ENCODE results near the gene MUCL3.
"Not testable (repeated sequence)": the region's sequence is repeated elsewhere in the genome, so short reads cannot be mapped to it uniquely, and the experiment has no call there.

Gene MUCL3

DNA sequence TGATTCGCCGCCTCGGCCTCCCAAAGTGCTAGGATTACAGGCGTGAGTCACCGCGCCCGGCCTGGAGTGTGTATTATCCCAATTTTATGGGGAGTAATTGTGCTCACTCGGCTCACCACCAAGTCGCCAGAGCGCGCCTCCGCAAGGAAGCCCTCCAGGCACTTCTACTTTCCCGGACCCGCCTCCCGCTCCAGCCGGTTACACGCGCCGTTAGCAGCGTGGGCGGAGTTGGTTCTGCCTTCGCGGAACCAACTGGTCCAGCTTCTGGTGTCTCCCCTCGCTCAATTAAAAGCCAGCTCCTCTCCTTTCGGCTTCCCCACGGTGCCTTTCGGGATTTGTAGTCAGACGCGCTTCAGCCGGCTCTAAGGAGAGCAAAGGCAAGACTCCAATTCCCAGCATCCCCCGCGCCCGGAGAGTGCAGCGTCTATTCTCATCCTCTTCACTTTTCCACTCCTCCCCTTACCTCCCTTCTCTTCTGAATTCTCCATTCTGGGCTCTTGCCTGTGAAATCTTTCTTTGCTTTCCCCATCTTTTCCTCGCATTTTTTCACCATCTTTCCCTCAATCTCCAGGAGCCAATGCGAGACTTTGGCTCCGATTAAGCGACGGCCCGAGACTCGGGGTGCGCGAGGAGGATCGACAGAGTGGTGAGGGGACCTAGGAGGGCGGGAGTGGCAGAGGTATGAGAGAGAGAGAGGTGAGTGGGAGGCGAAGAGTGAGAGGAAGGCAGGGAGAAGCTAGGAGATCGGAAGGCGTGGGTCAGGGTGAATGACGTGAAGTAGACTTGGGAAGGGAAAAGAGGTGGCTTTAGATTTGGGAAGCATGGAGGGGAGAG lies 32.8 kb upstream of the MUCL3 start, which contains the start of gene GTF2H4:
TSS of gene GTF2H4 (plus strand) at position 450 of the 834 bp plus-strand sequence.
- Histone ChIP-seq H3K36me3 (ENCODE audit: insufficient read depth) (no peaks in the 10 kb centered on the region), H4K20me1 (ENCODE audit: insufficient read depth) (no peaks in the 10 kb centered on the region), H3K4me2 (peak within 1 kb of the TSS; percentile 49), H3K4me3 (IDR thresholded peaks at IDR 0.05; ENCODE audit: insufficient read depth, low read depth, low read length) (peak within 1 kb of the TSS; percentile 65), H3K27me3 (ENCODE audit: insufficient read depth, low read depth) (no peaks in the 10 kb centered on the region), H3K79me2 (ENCODE audit: insufficient read depth, low read depth) (peaks cover 5% of the 10 kb centered on the region; the same call in 1 of the 2 replicates), H3K9ac (peak within 1 kb of the TSS; percentile 35; the same call in 1 of the 2 replicates), H2AFZ (ENCODE audit: low read depth) (peak within 1 kb of the TSS; percentile 72), H3K4me1 (ENCODE audit: low read depth, poor library complexity, severe bottlenecking) (peaks cover 8% of the 10 kb centered on the region), H3K27ac (no peak within 1 kb of the TSS)
- TF ChIP-seq, protein P1, sequence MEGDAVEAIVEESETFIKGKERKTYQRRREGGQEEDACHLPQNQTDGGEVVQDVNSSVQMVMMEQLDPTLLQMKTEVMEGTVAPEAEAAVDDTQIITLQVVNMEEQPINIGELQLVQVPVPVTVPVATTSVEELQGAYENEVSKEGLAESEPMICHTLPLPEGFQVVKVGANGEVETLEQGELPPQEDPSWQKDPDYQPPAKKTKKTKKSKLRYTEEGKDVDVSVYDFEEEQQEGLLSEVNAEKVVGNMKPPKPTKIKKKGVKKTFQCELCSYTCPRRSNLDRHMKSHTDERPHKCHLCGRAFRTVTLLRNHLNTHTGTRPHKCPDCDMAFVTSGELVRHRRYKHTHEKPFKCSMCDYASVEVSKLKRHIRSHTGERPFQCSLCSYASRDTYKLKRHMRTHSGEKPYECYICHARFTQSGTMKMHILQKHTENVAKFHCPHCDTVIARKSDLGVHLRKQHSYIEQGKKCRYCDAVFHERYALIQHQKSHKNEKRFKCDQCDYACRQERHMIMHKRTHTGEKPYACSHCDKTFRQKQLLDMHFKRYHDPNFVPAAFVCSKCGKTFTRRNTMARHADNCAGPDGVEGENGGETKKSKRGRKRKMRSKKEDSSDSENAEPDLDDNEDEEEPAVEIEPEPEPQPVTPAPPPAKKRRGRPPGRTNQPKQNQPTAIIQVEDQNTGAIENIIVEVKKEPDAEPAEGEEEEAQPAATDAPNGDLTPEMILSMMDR (conservative IDR thresholded peaks at IDR 0.05; ENCODE audit: low read depth, low read length) = no peak

GRCh38 chr6:30908700-30909099 lies 32.1 kb upstream of the MUCL3 start:
- H3K4me1 ChIP-seq (ENCODE audit: low read depth, poor library complexity, severe bottlenecking) = peaks cover 11% of the 10 kb centered on the region
- peak overlapping the region; percentile 49 for H3K4me2 ChIP-seq
- no peak overlapping the region for H3K27ac ChIP-seq
- no peak overlapping the region for H2AFZ ChIP-seq (ENCODE audit: low read depth)
- H3K4me3 ChIP-seq (IDR thresholded peaks at IDR 0.05; ENCODE audit: insufficient read depth, low read depth, low read length) = peak overlapping the region; percentile 65
- H3K9ac ChIP-seq = peak overlapping the region; percentile 35; the same call in 1 of the 2 replicates
- H3K36me3 ChIP-seq (ENCODE audit: insufficient read depth) = no peaks in the 10 kb centered on the region
- peaks cover 5% of the 10 kb centered on the region; the same call in 1 of the 2 replicates for H3K79me2 ChIP-seq (ENCODE audit: insufficient read depth, low read depth)
- no peaks in the 10 kb centered on the region for H4K20me1 ChIP-seq (ENCODE audit: insufficient read depth)
- H3K27me3 ChIP-seq (ENCODE audit: insufficient read depth, low read depth) = no peaks in the 10 kb centered on the region
- TF ChIP-seq, protein P1 (conservative IDR thresholded peaks at IDR 0.05; ENCODE audit: low read depth, low read length) = no peak

DNA sequence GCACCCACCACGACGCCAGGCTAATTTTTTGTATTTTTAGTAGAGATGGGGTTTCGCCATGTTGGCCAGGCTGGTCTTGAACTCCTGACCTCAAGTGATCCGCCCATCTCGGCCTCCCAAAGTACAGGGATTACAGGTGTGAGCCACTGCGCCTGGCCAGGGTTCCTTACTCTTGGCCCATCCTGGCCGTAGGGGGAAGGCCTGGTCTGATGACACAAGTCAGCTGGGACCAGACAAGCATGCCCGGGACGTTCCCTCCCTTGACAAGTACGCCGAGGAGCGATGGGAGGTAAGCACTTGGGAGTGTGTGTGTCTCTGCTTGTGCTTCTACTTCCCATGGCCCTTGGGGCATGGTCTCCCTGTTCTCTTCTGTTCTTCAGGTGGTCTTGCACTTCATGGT lies 30.3 kb upstream of the MUCL3 start:
- not testable (repeated sequence) for H3K79me2 ChIP-seq (ENCODE audit: insufficient read depth, low read depth); H3K36me3 ChIP-seq (ENCODE audit: insufficient read depth); H2AFZ ChIP-seq (ENCODE audit: low read depth); H3K4me3 ChIP-seq (IDR thresholded peaks at IDR 0.05; ENCODE audit: insufficient read depth, low read depth, low read length); H4K20me1 ChIP-seq (ENCODE audit: insufficient read depth); H3K27me3 ChIP-seq (ENCODE audit: insufficient read depth, low read depth); H3K27ac ChIP-seq; H3K9ac ChIP-seq; H3K4me2 ChIP-seq
- peaks cover 20% of the 10 kb centered on the region for H3K4me1 ChIP-seq (ENCODE audit: low read depth, poor library complexity, severe bottlenecking)

GRCh38 chr6:30912746-30913520 lies 27.8 kb upstream of the MUCL3 start:
- peaks cover 26% of the 10 kb centered on the region for H3K4me1 ChIP-seq (ENCODE audit: low read depth, poor library complexity, severe bottlenecking)
- TF ChIP-seq, protein P1 (conservative IDR thresholded peaks at IDR 0.05; ENCODE audit: low read depth, low read length) = no peak
- H3K4me3 ChIP-seq (IDR thresholded peaks at IDR 0.05; ENCODE audit: insufficient read depth, low read depth, low read length) = no peak overlapping the region
- H3K79me2 ChIP-seq (ENCODE audit: insufficient read depth, low read depth) = peaks cover 5% of the 10 kb centered on the region; the same call in 1 of the 2 replicates
- no peak overlapping the region for H3K27ac ChIP-seq
- H4K20me1 ChIP-seq (ENCODE audit: insufficient read depth) = no peaks in the 10 kb centered on the region
- no peaks in the 10 kb centered on the region for H3K27me3 ChIP-seq (ENCODE audit: insufficient read depth, low read depth)
- H3K9ac ChIP-seq = no peak overlapping the region
- H2AFZ ChIP-seq (ENCODE audit: low read depth) = no peak overlapping the region
- no peak overlapping the region for H3K4me2 ChIP-seq
- no peaks in the 10 kb centered on the region for H3K36me3 ChIP-seq (ENCODE audit: insufficient read depth)
